ENCODE data around the gene CDH12.
"Not testable (repeated sequence)": the region's sequence is repeated elsewhere in the genome, so short reads cannot be mapped to it uniquely, and the experiment has no call there.

Gene CDH12

DNA sequence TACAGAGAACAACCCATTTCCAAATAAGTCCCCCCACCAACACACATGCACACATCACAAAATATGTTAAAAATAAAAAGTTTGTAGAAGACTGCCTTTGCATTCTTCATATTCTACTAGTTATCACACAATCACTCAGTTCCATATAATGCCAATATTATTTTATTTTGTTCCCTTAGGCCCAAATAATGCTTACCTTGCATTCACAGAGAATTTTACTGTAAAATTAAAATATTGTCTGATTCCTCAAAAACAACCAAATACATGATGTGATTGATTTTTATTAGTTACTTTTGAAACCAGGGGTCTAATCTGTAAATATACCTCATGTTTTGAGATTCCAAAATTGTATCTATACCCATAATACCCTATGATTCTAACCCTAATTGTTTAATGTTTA, 536.9 kb downstream of the CDH12 start:
- in situ Hi-C loops (cut with HindIII; ENCODE audit: low sequenced_read_pairs) = no loop called here

DNA sequence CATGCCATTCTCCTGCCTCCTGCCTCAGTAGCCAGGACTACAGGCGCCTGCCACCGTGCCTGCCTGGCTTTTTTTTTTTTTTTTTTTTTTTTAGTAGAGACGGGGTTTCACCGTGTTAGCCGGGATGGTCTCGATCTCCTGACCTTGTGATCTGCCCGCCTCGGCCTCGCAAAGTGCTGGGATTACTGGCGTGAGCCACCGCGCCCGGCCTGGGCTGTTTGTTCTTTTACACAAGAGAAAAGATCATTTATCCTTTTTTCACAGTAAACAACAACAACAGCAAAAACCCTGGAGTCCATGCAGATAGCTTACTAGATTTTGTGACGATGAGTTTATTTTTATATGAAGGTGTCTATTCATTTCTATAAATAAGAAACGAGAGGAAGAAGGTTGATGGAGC, 538.1 kb downstream of the CDH12 start:
- in situ Hi-C loops (cut with HindIII; ENCODE audit: low sequenced_read_pairs) = not testable (repeated sequence)

DNA sequence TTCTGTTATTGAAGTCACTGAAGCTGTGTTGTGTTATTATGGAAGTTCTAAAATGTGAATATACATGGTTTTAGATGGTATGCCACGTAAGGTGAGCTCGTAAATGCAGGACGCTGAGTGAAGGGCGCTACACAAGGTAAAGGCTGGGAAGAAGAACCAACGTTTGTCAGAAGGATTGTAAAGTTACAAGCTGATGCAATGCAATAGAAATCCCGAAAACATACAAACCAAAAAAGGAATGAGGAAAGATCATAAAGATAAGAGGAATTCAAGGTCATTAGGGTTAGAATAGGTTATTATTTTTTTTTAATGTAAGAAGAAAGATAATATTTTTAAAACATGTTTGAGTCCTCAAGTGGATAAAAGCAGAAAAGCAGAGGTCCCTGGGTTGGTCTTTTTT, 538.6 kb downstream of the CDH12 start:
- in situ Hi-C loops (cut with HindIII; ENCODE audit: low sequenced_read_pairs) = no loop called here

DNA sequence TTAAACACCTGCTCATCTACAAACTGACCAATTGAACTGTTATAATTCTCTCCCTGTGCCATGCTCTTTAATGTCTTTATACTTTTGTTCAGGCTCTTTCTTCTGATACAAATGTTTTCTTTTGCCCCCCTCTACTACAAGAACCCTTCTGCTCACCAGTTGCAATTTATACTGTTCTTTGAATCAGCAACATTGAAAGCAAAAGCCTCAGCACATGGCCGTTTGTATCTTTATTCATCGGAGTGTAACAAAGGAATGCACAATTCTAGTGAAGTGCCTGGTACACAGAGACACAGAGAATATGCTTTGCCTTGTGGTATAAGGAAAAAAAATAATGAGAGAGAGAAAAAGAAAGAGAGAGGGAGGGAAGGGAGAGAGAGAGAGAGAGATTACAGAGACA, 547.1 kb downstream of the CDH12 start:
- in situ Hi-C loops (cut with HindIII; ENCODE audit: low sequenced_read_pairs) = no loop called here

DNA sequence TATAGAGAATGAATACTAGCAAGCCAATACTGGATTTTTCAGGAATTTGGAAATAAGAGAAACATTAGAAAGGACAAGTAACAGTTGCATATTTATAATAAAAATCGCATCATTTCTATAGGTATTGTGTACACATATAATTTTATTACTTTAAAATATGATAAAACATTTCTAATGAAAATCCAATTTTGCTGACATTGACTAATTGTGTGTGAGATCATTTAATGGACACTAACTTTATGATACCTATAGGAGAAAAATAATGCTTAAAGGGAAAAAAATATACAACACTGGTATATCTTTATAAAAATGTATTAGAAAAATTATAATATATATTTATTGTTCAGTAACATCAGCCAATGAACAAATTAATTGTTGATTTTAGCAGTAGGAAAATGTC, 557.3 kb downstream of the CDH12 start:
- in situ Hi-C loops (cut with HindIII; ENCODE audit: low sequenced_read_pairs) = no loop called here

DNA sequence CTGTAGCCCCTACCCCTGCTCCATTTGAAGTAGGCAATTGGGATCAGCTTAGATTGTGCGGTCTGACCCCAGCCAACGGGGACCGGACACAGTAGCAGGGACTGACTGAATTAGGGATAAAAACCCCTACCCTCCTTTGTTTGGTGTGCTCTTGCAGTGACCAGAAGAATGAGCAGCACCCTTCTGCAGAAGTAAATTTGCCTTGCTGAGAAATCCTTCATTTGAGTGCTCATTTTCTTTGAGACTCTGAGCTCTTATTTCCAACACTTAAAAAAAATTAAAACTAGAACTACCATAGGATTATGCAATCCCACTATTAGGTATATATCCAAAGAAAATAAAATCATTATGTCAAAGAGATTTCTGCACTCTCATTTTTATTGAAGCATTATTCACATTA, 560.0 kb downstream of the CDH12 start:
- in situ Hi-C loops (cut with HindIII; ENCODE audit: low sequenced_read_pairs) = no loop called here

DNA sequence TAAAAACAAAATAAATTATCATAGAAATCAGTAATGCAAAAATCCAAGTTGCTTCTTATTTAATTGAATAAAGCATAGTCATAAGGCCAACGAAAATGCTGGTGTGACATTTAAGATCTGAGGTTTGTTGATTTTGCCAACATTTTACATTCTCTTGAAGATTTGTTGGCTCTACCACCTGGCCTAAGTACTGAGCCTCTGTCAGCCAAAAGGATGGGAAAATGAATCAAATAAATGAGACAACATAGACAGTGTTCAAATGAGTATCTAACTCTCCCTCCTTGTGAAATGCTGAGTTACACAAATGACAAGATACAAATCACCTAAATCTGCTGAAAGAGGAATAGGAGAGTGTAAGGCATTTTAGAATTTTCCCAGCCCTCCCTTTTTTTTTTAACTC, 575.0 kb downstream of the CDH12 start:
- in situ Hi-C loops (cut with HindIII; ENCODE audit: low sequenced_read_pairs) = no loop called here

DNA sequence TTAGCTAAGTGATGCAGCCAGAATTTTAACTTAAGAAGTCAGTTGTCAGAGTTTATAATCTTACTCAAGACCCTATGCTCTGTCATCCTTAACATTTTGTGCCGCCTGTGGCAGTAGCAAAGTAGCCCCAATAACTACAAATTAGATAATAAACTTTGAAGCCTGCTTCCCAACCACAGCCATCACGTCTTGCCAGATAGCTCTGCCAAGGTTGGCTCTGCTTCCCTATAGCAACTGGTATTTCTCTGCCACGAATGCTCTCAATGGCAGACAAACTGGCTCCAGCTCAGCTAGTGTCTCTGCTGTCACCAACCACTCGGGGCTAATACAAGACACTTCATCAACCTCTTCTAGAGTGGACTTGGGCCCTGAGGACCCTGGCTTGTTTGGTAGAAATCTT, 576.1 kb downstream of the CDH12 start:
- in situ Hi-C loops (cut with HindIII; ENCODE audit: low sequenced_read_pairs) = no loop called here

DNA sequence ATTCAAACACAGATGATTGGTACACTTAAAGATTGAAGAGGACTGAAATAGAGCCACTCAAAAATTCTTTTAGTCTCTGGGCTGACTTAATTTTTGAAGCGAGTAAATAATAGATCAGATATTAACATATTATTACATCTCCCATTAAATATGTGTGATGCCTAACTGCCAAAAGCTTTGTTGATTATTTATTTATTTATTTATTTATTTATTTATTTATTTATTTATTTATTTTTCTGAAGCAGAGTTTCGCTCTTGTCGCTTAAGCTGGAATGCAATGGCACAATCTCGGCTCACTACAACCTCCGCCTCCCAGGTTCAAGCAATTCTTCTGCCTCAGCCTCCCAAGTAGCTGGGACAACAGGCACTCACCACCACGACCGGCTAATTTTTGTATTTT, 587.3 kb downstream of the CDH12 start:
- in situ Hi-C loops (cut with HindIII; ENCODE audit: low sequenced_read_pairs) = not testable (repeated sequence)

DNA sequence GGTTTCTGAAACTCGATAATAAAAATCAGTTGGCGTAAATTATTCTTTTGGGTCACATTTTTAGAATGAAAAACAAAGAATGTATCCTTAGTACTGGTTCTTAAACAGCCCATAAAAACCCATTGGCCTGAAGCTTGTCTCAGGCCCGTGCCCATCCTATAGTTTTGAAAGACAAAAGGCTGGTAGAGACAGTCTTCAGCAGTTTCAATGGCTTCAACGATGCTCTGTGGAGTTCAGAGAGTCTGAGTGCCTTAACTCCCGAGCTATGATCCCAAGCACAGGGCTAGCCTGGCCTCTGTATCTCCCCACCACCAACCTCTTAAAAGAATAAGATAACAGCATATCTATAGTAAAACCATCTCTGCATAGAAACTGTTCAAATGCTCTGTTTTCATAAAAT, 595.0 kb downstream of the CDH12 start:
- in situ Hi-C loops (cut with HindIII; ENCODE audit: low sequenced_read_pairs) = no loop called here

DNA sequence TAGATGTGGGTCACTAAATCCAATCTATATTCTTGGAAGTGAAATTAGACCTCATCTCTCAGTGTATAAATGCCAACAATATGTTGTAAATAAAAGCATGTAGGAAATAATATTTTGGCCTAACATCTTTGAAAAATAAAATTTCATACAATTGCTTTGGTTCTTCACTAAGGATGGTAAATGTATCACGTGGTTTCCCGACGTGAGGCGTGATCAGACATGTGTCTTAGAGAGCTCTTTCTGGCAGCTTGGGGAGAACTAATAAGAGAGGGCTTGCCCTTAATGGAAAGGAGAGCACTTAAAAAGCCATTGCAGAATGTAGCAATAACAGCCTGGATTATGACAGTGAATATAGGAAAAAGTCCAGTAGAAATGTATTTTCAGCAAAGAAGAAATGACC, 602.6 kb downstream of the CDH12 start:
- in situ Hi-C loops (cut with HindIII; ENCODE audit: low sequenced_read_pairs) = no loop called here

DNA sequence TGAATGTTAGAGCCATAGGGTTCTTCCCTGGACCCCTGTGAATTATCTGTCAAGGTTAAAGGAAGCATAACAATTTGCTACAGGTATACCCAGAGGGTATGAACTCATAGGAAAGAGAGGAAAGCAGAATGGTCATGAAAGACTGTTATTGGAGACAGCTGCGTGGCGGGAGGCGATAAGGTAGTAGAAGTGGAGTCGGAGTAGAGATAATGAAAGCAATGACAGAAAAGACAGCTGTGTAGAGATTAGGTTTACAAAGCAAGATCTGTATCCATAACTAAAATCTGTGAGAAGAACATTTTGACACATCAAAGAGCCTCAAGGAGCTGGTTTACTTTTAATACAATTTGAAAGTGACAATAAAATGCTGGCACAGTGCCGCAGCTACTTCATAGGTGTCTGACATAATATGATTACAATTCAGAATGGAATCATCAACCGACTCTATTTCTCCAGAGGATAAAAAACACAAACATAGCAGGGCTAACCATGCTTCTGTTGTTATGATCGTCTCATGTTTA, 603.9 kb downstream of the CDH12 start:
- in situ Hi-C loops (cut with HindIII; ENCODE audit: low sequenced_read_pairs) = no loop called here

DNA sequence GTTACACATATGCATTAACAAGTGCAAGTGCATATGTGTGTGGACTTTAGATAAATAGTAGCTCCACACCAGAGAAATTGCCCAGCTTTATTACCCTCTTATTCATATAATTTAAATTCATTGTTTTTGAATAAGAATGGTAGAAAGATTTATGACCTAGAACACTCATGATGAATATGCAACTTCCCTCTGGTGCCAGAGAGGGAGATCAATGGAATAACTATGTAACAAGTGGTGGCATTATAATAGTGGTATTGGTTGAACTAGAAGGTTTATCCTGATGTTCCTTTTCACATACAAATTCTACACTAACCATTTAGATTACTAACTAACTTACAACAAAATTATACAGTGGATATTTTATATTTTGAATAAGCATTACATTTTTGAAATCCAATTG, 607.4 kb downstream of the CDH12 start:
- in situ Hi-C loops (cut with HindIII; ENCODE audit: low sequenced_read_pairs) = no loop called here

DNA sequence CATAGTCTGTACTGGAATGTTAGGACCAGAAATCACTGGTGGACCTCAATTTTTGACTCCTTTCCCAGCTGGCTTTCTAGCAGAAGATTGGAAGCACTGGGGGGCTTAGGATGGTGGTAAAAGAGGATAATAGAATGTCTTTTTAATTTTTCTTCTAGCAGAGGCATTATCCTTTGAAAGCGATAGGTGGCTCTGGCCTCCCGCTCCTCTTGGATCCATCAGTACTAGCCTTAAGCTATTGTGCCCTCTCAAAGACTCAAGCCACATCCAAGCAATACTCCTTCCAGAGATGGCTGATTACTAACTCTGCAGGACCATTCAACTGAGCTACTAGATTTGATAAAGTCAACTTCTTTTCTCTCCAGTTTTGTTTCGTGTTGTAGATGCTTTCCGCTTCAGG, 610.6 kb downstream of the CDH12 start:
- in situ Hi-C loops (cut with HindIII; ENCODE audit: low sequenced_read_pairs) = no loop called here

DNA sequence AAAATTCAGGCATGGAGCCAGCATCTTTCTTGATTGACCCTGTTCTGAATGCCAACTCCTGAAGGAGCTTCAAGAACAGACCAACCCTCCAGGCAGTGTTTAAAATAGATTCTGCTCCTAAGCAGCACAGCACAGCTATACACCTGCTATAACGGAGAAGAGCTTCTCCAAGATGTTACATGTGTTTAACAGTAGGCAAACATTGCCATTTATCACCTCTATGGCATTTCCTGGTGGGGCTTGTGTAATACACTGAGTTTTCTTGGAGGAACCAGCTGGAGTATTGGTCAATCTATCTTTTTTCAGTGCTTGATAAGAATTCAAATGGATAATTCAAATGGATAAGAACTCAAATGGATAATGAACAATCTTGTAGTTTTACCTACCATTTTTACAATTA, 615.1 kb downstream of the CDH12 start:
- in situ Hi-C loops (cut with HindIII; ENCODE audit: low sequenced_read_pairs) = no loop called here

DNA sequence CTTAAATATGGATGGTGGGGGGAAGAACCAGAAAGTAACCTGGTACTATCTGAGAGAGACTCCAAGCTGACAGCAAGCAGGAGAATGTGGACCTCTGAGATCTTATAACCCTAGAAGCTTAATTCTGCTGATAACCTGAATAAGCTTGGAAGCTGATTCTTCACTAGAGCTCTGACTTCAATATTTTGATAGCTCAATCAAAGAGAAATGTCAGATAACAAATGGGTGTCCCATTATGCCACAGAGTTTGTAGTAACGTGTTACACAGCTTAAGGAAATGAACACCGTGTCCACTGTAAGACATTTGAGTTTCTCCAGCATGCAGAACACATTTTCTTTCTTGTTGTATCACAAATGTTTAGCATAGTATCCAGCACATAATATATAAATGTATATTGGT, 626.7 kb downstream of the CDH12 start:
- in situ Hi-C loops (cut with HindIII; ENCODE audit: low sequenced_read_pairs) = no loop called here

DNA sequence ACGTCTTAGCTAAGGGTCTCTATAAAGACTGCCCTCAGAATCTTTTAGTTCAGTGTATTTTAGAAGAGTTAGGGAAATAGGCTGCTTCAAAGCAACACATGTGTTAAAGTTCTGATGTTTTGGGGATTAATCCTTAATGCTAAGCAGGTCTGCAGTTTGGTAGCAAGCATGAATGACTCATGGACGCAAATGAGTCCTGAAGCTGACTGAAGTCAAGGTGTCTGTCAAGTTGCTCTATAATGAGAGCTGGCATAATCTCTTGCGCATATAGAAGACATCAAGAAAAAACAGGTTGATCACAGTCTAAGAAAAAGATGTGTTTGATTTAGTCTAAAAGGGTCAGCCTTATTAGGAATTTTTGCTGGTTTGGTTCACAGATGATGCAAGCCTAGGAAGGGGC, 630.1 kb downstream of the CDH12 start:
- in situ Hi-C loops (cut with HindIII; ENCODE audit: low sequenced_read_pairs) = no loop called here

DNA sequence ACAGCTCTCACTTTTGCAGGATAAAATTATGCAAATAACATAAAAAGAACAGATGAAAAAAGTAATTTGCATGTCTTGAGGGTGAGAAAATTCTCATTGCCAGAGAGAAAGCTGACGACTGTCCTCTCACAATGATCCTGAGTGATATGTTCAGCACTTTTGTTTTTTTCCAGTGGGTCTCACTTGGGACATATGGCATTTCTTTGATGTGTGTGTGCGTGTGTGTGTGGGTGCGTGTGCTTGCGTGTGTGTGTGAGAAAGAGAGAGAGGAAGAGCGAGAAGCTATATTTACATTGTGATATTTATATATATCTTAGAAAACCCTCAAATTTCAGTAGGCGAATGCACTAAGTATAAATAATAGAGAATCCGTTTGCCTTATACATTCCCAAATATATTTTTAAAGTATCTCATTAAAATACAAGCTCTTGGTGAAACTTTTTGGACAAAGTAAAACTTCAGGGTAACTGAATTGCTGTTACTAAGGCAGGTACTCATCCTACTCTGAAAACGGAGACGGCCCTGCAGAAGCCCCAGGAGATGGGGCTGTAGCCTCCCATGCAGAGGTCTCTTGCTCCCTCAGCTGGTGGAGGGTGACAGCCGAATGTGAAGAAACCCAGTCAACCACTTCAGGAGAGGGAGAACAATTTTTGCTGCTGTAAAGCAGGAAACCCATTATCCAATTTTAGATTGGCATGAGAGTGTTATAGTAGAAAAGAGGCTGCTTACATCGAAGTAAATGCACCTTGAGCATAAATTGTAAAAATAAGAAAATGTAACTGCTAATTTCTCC, 639.2 kb downstream of the CDH12 start:
- in situ Hi-C loops (cut with HindIII; ENCODE audit: low sequenced_read_pairs) = not testable (repeated sequence)

DNA sequence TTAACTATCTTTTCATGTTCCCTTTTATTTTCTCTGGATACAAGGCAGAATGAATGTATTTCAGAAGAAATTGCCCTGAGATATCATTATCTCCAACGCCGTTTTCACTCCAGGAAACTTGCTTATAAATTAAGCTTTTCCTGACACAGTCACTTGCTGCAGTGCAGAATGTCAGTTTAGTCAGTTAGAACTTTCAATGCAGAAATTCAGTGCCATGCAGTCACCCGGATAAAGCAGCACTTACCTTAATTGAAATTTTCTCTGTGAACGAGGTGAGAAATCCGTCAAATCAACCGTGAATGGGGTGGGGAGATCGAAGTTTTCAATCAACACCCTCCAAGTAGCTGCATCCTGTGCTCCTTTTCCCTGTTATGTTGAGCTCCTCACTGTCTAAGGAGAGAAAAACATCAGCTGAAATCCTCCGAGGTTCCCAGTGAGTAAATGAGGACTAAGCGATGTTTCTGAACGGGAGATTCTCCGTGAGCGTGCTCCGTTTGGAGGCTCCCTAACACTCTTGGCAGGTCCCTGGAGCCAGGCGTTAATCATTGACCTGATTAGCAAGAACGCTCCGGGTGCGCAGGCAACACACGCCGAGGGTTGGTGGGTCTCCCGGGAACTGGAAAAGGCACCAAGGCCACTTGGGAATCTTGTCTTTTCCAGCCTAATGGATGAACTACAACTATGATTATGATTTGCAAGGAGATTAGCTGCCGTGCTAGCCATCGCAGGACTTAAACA, 640.7 kb downstream of the CDH12 start:
- in situ Hi-C loops (cut with HindIII; ENCODE audit: low sequenced_read_pairs) = not testable (repeated sequence)

DNA sequence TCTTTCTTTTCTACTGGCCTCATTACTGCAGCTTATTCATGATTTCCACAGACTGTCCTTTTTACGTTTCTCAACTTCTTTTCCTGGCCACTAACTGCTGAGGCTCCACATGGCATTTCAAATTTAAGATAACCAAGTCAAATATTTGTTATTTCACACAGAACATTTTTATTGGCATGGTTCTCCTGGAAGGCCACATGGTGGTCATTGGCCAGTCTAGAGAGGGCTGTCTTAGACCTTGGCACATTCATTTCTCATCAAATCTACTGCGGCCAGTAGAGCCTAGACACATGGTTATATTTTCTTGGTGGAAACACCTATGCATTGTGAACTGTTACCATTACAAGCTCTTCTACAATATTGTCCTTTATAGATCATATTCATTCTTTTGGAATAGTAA, 644.7 kb downstream of the CDH12 start:
- in situ Hi-C loops (cut with HindIII; ENCODE audit: low sequenced_read_pairs) = not testable (repeated sequence)

DNA sequence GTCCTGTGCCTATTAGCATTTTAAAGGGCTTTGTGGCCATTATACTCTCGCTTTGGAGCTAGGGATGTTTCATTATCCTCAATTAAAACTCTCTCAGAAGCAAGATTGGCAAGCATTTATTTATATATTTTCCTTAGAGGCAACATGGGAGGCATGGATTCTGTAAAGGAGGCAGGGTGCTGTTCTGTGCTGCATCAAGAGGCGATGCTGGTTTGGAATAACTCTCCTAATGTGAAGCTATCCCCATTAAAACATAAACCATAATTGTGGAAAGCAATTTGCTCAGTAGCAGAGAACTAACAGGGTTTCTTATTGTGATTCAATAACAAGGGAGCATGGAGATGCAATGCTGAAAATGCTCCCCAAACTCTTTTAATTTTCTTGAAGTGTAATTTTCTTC, 664.5 kb downstream of the CDH12 start:
- in situ Hi-C loops (cut with HindIII; ENCODE audit: low sequenced_read_pairs) = not testable (repeated sequence)

DNA sequence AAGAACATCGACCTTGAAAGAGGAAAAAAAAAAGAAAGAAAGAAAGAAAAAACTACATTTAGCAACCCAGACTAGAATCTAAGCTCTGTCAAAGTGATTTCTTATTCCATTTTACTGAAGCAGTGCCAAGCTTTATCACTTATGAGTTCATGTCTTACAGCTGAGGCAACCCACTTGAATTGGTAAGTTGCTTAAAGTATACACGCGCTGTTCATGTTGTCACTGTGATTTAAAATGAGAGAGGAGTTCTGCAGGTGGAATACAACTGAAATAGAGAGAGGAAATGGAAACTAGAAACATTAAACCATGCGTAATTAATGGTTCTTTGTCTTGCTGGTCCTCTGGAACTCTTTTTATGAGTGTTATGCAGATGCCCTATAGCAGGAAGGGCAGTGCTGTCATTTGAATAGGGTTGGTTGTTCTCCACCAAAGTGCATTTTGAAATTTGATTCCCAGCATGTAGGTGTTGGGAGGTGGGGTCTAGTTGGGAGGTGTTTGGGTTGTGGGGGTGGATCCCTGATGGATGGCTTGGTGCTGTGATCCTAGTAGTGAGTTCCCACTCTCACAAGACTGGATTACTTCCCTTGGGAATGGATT, 665.4 kb downstream of the CDH12 start:
- in situ Hi-C loops (cut with HindIII; ENCODE audit: low sequenced_read_pairs) = not testable (repeated sequence)

Data from DLD1 (cell line).